Measurements from ENCODE around the gene PHKB. TPM values are rescaled to one million over a fixed set of nuclear protein-coding genes. Genes with fewer than 3 reads are reported as not detected.

The PHKB gene
- total RNA-seq, 1 donor: 79.3 TPM

DNA sequence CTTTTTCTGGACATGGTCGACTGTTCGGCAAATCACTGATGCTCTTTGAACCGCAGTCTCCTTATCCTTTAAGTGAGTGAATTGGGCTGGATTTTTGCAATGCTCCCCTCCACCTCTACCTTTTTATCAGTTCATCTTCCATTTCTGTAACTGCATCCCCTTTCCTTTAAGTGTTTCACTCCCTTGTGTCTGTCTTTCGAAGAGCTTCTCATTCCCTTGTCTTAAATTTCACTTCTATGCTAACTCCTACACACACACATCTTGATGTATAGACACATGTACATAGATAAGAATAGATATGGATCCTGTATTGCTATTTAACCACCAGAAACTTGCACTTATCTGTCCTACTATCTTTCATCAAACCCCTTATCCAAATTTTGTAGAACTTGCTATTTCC lies 250.7 kb downstream of the PHKB start:
- no peak overlapping the region for H3K4me3 ChIP-seq (ENCODE audit: low read depth, low read length)
- TF ChIP-seq, protein P1, sequence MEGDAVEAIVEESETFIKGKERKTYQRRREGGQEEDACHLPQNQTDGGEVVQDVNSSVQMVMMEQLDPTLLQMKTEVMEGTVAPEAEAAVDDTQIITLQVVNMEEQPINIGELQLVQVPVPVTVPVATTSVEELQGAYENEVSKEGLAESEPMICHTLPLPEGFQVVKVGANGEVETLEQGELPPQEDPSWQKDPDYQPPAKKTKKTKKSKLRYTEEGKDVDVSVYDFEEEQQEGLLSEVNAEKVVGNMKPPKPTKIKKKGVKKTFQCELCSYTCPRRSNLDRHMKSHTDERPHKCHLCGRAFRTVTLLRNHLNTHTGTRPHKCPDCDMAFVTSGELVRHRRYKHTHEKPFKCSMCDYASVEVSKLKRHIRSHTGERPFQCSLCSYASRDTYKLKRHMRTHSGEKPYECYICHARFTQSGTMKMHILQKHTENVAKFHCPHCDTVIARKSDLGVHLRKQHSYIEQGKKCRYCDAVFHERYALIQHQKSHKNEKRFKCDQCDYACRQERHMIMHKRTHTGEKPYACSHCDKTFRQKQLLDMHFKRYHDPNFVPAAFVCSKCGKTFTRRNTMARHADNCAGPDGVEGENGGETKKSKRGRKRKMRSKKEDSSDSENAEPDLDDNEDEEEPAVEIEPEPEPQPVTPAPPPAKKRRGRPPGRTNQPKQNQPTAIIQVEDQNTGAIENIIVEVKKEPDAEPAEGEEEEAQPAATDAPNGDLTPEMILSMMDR (IDR thresholded peaks at IDR 0.05; ENCODE audit: insufficient read depth, low read length): no peak
- DNase-seq (ENCODE audit: low read depth): no peak

- TF ChIP-seq, protein P1 (IDR thresholded peaks at IDR 0.05; ENCODE audit: insufficient read depth, low read length): no peak
- no peak for DNase-seq (ENCODE audit: low read depth)
- no peak overlapping the region for H3K4me3 ChIP-seq (ENCODE audit: low read depth, low read length)
Measured at GRCh38 chr16:47712276-47713224, 251.4 kb downstream of the PHKB start.

DNA sequence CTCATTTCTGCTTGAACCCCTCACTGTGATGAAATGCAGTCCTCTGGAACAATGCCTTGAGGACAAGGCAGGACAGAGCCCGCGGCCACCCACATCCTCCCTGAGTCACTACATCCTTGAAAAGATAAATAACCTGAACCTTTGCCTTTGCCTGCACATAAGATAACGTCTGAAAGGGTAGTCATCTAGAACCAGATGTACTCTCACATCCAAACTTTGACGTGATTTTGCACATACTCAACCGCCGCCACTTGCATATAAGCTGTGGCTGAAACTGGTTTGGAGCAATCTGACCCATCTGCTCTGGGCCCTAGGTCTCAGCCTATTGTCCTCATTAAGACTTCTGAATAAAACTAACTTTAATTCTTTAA lies 252.1 kb downstream of the PHKB start:
- no peak overlapping the region for H3K4me3 ChIP-seq (ENCODE audit: low read depth, low read length)
- TF ChIP-seq, protein P1 (IDR thresholded peaks at IDR 0.05; ENCODE audit: insufficient read depth, low read length): no peak
- DNase-seq (ENCODE audit: low read depth): peak; percentile 71

DNA sequence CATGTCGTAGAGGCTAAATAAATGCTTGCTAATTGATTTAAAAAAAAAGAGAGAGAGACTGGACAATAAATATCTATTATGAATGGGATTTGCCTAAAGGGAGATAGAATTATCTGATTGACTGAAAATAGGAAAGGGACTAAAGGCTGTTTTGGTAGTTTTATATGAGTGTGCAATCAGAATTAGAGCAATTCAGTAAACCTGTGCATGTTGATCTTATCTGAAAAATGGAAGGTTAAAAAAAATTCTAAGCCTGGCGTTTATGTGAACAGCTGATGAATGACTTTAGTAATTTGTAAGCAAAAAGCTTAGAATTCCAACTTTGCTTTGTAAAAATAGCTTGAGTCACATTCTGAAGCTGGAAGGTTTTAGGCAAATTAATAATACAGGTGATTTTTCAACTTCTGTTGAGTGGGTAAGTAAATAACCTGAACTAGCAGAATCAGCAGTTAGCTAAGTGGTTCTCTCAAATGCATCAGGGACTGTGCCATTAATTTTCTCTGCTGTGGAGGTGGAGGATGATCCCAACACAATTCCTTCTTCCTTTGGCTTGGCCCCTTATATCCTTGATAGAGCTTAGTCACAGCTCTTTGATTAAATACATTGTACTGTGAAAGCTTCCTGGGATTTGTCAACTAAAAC lies 254.4 kb downstream of the PHKB start:
- no peak for DNase-seq (ENCODE audit: low read depth)
- TF ChIP-seq, protein P1 (IDR thresholded peaks at IDR 0.05; ENCODE audit: insufficient read depth, low read length): no peak
- H3K4me3 ChIP-seq (ENCODE audit: low read depth, low read length): no peak overlapping the region

- TF ChIP-seq, protein P1 (IDR thresholded peaks at IDR 0.05; ENCODE audit: insufficient read depth, low read length): no peak
- DNase-seq (ENCODE audit: low read depth): peak; percentile 50
- no peak overlapping the region for H3K4me3 ChIP-seq (ENCODE audit: low read depth, low read length)
Measured at GRCh38 chr16:47716571-47716970, 255.4 kb downstream of the PHKB start.

- TF ChIP-seq, protein P1 (IDR thresholded peaks at IDR 0.05; ENCODE audit: insufficient read depth, low read length): no peak
- no peak for DNase-seq (ENCODE audit: low read depth)
- no peak overlapping the region for H3K4me3 ChIP-seq (ENCODE audit: low read depth, low read length)
Measured at GRCh38 chr16:47719713-47720112, 258.6 kb downstream of the PHKB start.
